Keratinocyte (primary cell): ENCODE data around the gene TMEM190.

ENCODE experiments used
- CTCF ChIP-seq, 3 experiments: IDR thresholded peaks in 1 of 3; conservative IDR thresholded peaks in 1 of 3; optimal IDR thresholded peaks in 1 of 3; 2 replicates in 2 of 3; 3 replicates in 1 of 3; pipeline versions ENCODE3 to v1.5.1; 2011; ENCODE audit warnings: low read length in 3 of 3, mild to moderate bottlenecking in 3 of 3, moderate library complexity in 2 of 3, control low read depth in 1 of 3, inconsistent platforms in 1 of 3; ENCODE audit not compliant: insufficient read depth in 2 of 3; ENCODE audit errors: extremely low read depth in 1 of 3
- EZH2 ChIP-seq: IDR thresholded peaks from one replicate; pipeline ENCODE4 v1.6.1; 2012; ENCODE audit warnings: inconsistent platforms, mild to moderate bottlenecking, low read length, moderate library complexity

GRCh38 chr19:55406826-55407549, 30.4 kb downstream of the TMEM190 start:
- TF ChIP-seq CTCF (optimal IDR thresholded peaks at IDR 0.05 in 1 of 3, IDR thresholded peaks at IDR 0.05 in 1 of 3, conservative IDR thresholded peaks at IDR 0.05 in 1 of 3; ENCODE audit: extremely low read depth in 1 of 3, insufficient read depth in 2 of 3, low read length in 3 of 3) (no peak), EZH2 (no peak)
